Activated T-cell treated with anti-CD3 and anti-CD28 coated beads, Interleukin-2, amount 50 U/mL, for 48 hours (primary cell): ENCODE measurements around the gene PTPRM.

Experiments used
- DNase-seq, 2 experiments: peaks; one replicate each; pipeline ENCODE4 v3.0.0-alpha.2; 2020

The PTPRM gene

DNA sequence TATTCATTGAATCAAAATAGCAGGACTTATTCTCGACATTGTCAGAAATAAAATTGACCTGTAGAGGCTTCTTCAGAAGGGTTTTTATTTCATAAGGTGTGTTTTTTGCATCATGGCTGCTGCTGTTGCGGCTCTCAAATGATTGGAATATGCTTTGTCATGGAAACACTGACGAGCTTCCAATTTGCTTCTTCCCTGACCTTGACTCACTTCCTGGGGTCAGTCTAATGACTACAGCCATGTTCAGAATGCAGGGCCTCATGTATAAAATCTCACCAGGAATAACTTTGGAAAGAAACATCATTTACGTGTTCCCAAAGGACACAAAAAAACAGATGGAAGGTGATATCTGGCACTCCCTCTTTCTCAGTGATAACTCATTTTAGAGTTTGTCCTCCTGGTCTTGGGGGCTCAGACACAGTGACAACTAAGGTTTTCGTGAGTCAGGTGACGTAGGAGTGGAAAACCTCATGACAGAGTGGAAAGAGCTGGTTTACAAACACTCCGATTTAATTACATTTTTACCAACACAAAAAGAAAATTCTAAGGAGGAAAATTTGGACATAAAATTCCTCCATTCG, 575.1 kb downstream of the PTPRM start:
- DNase-seq: no peak

DNA sequence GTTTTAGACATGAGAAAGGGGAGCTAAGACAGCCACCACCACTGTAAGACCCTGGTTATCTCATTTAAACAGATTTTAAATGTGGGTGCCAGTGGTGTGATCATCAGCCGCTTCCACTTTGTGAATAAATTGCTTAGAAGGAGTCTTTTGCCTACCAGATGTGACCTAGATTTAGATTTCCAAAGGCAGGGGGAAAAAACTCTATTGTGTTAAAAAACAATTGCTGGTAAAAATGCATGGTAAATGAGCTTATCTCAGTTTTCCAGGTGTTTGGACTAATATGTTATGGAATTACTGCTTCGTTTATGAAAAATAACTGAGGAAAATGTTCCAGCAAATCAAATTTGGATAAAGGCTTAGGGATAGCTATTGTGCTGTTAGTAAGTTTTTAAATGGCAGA, 575.8 kb downstream of the PTPRM start:
- DNase-seq: no peak

DNA sequence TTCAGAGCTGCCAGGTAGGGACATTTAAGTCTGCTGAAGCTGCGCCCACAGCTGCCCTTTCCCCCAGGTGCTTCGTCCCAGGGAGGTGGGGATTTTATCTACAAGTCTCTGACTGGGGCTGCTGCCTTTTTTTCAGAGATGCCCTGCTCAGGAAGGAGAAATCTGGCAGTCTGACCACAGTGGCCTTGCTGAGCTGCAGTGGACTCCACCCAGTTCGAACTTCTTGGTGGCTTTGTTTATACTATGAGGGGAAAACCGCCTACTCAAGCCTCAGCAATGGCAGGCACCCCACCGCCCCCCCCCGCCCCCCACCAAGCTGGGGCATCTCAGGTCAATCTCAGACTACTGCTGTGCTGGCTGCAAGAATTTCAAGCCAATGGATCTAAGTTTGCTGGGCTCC, 584.1 kb downstream of the PTPRM start:
- no peak for DNase-seq

DNA sequence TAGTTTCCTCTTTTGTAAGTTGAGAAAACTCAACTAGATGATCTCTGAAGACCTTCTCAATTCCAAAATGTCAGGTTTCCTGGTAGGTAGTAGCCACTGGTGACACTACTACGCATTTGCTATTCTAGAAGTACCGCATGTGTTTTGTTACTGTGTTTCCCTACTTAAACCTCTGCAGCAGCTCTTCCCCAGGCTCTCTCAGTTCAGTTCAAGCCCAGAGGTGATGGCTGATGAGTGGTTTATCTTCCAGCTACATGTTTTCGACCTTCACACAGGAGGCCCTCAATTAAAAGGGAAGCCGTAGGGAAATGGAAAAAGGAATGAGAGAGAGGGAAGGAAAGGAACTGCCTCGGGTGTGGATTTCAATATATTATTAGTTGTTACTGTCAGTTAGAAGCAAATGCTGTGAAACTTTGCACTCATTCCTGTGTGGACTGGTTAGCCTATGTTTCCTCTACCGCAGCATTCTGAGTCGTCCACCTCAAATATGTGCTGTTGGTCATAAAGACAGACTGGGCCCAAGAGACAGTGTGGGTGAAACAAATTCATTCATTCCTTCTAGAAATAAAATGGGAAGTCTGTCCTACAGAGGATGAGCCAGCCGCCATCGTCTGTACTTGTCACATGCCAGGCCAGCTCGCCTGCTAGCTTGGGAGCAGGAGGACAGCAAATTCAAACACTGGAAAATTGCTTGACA, 586.9 kb downstream of the PTPRM start:
- DNase-seq: no peak

DNA sequence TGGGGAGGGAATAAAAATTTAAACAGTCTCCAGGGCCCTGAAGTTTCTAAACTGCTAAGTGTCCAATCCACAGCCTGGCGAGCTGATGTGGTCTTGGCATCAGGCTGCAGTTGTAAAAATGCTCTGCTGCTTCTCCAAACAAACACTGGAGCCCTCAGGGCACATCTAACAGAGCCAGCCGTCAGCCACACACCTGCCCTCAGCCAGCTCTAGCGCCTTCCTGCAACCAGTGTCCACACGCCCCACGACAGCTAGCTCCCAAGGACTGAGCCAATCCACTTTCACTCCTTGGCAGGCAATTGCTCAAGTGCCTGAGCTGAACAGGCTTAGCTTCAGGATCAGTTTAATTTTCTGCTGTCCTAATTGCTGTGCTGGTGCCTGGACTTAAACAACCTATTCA, 595.7 kb downstream of the PTPRM start:
- DNase-seq: no peak

DNA sequence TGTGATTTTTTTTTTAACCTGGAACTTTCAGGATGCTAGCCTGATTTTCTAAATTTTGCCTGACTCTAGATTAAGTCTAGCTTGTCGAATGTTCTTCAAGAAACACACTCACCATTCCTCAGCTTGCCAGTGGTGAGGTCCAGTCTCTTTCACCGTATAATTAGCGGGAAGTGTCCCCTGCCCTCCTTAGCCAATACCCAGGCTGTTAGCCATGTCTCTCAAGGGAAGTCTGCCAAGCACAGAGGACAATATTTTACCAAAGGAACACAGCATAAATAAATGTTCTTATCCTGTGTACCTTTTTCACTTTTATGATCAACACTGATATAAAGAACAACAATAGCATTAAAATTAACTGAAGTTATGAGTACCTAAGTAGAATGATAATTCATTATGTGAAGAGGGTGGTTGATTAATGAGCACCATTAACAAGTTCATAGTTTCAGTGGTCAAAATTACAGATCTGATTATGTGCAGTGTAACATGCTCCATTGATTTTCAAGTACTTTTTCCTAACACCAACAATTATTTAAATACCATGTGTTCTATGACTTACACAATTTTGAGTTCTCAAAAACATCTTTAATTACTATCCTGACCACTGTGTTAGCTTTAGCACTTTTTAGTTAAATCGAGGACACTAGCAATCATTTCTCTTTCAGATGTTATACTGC, 596.3 kb downstream of the PTPRM start:
- no peak for DNase-seq

DNA sequence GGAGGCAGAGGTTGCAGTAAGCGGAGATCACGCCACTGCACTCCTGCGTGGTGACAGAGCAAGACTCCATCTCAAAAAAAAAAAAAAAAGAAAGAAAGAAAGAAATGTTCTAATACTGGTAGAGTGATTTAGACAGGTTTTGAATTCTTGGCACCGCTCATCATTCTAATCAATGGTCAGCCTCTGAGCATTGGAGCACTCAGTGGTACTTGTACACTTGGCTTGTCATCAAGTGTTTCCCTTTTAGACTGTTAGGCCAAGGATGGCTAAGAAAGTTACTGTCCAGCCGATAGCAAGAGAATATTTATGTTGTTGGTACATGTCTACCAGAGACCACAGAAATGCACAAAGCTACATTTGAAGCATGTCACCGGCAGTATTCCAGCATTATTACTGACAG, 598.0 kb downstream of the PTPRM start:
- no peak for DNase-seq

DNA sequence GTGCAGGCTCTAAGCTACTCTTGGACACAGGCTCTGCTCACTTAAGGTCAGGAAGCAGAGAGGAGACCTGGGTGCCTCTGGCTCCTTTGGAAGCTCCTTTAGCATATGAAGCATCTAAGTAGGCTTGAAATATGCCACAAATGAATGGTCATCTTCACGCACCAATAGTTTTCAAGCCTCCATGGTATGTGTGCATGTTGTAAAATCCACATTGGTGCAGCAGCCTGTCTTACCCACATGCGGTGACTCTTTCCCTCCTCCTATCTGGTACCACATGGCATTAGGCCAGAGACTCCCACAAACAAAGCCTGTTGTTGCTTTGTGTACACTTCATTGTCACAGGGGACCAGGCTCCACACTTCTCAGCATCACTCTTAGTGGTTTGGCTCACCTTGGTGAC, 599.9 kb downstream of the PTPRM start:
- no peak for DNase-seq

DNA sequence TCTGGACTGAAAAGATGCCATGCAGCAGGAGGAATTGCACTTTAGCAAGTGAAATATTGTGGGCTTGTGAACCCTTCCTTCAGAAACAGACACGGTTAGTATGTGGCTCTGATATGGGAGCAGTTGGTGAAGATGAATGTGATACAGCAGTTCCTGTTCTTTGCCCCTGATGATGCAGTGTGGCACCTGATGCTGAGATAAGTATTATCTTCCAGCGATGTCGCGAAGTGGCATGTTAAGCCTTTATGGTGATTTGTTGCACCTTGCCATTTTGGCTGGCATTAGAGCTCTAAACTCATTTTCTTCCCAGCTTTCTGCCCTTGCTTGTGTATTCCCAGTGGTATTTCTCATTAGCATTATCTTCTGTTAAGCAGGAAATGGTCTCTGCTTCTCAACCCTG, 600.6 kb downstream of the PTPRM start:
- DNase-seq: no peak

DNA sequence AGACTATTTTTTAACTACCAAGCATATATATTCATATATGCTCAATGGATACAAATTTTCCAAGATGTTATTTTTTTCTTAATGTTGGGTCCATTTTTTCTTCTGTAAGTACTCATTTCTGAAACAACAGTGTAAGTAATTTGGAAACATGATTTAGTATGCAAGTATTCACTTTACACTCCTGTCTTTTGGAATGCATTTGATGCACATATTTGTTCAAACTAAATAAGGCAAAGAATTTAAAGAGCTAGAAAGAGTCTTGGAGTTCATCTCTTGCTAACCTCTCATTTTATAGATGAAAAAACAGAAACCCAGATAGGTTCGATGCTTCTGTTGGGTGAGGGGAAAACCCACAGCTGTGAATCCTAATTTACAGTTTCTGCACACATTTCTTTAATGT, 602.6 kb downstream of the PTPRM start:
- no peak for DNase-seq

DNA sequence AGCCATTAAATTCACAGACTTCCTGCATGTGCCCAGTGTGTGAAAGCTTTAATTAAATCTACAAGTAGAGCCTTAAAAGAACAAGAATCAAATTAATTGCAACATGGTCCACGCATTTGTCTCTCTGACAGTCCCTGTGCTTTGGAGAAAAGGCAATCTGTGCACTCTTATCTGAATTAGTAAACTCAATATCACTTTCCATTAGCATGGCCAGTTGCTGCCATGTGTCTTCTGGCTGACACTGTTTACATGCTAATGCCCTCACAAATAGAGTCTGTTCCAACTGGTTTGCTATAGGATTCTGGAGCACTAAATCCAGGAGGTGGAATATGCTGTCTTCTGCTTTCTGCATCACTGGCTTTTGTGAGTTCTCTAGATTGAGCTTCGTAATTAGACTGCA, 607.7 kb downstream of the PTPRM start:
- DNase-seq: no peak

DNA sequence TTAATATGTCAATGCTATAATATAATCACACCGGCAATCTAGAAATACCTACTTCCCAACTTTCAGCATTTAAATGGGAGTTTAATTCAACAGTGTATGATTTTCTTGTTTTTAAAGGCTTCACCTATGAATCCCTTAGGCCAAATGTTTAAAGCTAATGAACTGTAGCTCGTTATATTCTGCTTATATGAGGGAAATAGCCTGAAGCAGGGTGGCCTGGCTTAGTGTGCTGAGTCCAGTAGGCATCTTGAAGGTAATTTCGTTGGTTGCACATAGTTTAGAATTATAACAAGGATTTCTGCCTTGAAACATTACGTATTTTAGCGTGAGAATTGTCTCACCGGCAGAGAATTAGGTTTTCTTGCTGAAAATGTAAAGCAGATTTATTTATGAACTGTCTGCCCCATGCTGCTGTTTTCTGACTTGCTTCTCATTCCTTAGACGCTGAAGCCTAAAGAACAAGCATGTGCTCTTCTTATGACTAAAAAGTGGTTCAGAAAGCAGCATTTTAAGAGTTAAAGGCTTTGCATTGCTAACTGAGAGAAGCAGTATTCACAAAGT, 608.5 kb downstream of the PTPRM start:
- DNase-seq: no peak

DNA sequence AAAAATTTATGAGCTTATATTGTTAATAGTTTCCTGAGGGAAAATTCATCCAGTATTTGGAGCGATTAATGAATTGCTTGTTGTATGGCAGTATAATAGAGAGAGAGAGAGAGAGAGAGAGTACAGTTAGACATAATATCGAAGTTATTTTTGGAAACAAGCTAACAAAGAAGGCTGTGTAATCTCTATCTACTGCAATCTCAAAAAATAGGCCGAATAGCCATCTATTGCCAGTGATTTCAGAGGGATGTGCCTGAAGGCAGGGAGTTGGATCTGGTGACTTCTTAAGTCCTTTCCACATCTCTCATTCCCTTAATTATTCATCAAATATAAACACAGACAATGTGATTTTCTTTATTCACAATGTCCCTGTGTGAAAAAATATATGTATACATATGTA, 609.0 kb downstream of the PTPRM start:
- no peak for DNase-seq

DNA sequence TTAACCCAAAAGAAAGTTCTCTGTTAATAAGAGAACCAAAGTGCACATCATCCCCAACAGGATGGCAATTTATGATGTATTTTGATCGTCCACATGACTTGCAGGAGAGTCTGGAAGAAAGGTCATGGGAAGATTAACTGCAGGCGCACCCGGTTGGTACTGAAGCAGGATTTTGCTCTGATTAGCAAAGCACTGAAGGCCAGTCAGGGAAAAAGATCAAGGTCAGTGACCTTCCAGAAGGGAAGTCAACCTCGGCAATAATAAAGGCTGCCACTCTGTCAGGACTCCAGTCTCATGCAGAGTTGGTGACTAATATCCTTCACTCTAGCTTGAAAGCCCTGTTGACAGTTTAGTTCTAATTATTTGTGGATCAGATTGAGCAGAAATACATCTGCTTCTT, 609.4 kb downstream of the PTPRM start:
- DNase-seq: no peak

DNA sequence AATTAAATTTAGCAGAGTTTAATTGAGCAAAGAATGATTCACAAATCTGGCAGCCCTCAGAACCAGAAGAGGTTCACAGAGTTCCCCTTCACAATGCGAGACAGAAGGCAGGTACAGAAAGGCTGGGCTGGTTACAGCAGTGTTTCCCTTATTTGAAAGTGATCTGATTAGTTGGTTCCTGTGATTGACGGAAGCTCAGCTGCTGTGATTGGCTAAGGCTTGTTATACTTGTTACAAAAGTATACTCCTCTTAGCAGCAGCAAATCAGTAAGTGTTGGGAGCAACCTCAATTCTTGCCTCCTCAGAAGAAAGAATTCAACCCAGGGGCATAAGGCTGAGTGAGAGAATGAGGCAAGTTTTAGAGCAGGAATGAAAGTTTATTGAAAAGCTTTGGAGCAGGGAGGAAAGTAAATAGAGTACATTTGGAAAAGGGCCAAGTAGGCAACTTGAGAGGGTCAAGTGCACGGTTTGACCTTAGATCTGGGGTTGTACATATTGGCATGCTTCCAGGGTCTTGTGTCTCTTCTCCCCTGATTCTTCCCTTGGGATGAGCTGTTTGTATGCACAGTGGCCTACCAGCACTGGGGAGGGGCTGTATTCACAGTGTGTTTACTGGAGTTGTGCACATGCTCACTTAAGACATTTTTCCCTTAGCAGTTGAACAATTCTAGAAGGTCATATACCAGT, 610.4 kb downstream of the PTPRM start:
- DNase-seq: no peak

DNA sequence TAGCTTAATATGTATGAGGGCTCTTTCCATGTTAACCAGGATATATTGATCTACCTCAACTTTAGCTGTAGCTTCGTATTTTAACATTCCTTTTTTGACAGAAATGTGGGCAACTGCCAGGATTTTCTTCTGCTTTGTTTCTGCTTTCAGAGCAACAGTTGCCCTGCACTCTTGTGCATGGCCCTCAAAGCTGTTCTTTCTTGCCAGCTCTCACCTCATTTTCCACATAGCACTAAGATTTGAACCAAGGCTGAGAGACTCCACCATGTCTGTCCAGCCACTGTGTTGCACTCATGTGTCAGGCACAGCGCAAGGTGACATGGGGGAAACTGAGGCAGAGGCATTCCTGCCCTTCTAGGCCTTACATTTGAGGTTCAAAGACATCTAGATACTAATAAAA, 619.3 kb downstream of the PTPRM start:
- no peak for DNase-seq

DNA sequence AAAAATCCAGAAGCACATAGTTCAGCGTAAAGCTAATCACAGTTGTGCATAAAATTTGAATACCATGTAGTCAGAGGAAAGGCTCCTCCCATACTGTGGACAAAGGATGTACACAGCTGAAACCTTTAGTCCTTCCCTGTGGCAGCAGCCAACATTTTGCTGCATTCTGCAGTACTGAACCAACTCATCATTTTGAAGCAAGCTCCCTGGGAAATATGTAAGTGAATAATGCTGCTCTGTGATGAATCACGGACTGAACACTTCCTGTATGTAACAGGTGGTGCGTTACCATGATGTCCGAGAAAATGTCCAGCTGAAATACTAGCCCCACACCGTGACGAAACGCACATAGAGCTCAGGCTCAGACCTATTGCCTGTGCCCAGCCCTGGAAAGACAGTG, 621.1 kb downstream of the PTPRM start:
- DNase-seq: no peak

DNA sequence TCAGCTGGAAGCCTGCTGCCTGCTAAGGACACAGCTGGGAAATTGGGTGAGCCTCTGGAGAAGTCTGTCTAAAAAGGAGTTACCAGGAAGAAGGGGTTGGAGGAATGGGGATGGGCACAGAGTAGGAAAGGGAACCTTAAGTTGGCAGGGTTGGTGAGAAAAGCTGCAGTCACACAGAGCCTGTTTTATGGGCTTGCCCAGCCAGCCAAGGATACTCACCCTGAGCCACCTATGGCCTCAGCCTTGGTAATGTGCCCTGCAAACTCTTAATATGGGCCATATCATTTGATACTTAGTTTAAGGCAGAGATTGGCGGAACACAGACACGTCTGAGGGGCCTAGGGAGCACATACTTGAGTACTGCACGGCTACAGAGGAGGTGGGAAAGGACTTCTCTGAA, 623.9 kb downstream of the PTPRM start:
- DNase-seq: no peak

DNA sequence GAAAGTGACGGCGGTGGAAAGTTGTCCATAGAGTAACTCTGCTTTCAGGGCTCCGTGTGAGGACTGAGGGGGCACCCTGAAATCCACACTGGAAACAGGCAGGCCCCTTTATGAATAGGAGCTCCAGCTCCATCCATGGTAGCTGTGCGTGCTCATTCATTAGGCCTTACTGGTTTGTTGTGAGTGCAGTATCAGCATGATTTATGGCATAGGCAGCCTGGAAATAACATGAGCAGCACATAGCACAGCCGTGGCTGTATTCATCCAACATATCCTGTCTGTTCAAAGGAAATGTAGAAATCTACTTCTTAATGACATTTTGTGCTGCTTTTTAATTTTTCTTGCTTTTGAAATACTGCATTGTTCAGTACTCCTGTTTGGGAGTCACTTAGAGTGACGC, 627.3 kb downstream of the PTPRM start:
- DNase-seq: no peak

DNA sequence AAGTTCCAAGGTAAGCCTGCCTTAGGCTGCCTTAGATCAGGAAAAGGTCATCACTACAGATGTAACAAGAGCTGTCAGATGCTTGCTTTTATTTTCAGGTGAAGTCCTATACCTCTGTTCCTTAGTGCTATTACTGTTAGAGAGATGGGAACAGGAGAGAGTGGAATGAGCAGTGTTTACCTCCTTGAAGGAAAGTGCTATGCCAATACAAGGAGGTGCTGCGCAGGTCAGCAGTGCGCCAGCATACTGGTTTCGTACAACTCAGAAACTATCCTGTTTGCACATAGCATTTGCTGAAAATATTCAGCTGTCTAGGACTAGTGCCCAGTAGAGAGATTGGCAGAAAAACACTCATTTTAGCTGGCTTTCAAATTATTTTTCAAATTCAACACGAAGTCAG, 629.1 kb downstream of the PTPRM start:
- DNase-seq: no peak

DNA sequence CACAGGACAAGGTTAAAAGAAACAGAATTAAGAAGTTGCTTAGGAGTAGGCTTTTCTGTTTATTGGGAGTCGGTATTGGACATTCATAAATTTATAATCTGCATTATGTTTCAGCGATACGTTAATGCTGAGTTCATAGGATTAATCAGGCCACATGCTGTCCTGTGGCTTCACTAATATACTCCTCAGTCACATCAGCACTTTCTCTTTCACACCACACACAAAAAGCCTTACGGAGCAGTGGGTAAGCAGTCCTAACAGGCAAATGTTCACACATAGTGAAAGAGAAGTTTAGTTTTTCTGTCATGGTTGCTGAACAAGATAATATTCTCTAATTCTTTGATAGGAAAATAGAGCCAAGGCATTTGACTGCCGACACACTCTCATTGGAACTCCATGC, 630.4 kb downstream of the PTPRM start:
- no peak for DNase-seq

DNA sequence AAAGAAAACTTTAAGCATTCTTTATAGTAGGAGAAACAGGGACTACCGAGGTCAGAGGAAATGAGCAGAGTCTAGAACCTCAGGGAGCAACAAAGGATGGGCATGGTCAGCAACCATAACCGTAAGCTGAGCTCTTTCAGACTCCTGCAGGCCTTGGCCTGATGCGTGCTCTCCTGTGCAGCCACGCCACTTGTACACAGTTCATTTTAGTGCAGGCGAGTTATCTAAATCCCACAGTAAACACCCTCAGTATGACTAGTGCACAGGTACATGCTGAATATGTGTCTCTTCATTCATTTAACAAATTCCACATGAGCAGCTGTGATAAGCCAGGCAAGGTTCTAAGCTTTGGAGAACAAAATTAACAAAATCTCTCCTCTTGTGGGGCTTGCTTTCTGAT, 640.9 kb downstream of the PTPRM start:
- DNase-seq: no peak

DNA sequence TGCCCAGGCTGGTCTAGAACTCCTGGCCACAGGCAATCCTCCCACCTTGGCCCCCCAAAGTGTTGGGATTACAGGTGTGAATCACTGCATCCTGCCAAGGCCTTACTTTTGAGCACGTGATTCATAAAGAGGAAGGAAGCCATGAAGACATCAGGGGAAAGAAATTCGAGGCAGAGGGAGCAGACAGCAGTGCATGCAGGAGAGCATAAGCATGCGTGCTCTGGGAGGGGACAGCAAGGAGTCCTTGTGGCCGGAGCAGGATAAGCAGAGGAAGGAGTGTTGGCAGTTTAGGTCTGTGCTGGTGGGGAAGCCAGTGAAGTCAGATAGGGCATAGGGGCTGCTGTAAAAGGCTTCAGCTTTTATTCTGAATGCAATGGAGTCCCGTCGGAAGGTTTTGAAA, 641.6 kb downstream of the PTPRM start:
- no peak for DNase-seq
